Coronary artery (tissue), 2 donors: ENCODE results near the gene ELP5.
A peak's percentile ranks its signal among the peaks of the same experiment; 100 is the strongest.

Experiments used
- DNase-seq: peaks from one replicate; pipeline ENCODE4 v3.0.0-alpha.2; 2017; ENCODE audit warnings: low spot score
- H3K27ac ChIP-seq, 2 donors: fragments of 200-600 bp; sonication (generic); one replicate each; pipeline ENCODE4 v1.5.1; 2016 to 2019
- H3K4me3 ChIP-seq: fragments of 200-600 bp; sonication (generic); 2 replicates; pipeline ENCODE4 v1.5.1; 2016; ENCODE audit warnings: mild to moderate bottlenecking, moderate library complexity
- CTCF ChIP-seq: fragments of 200-600 bp; sonication (generic); IDR thresholded peaks from one replicate; pipeline ENCODE4 v1.5.1; 2019; ENCODE audit warnings: antibody characterized with exemption

ELP5 gene

GRCh38 chr17:7241783-7242716 lies 10.0 kb upstream of the ELP5 start, which contains the start of gene GABARAP:
GABARAP (minus strand) TSS chr17:7242449; CDS start chr17:7242330, 119 bp downstream.
- peak within 1 kb of the TSS; percentile 98 for H3K4me3 ChIP-seq
- DNase-seq = peak; percentile 95
- peak within 1 kb of the TSS; percentile 99 to 100 for H3K27ac ChIP-seq
- TF ChIP-seq CTCF = no peak

GRCh38 chr17:7242717-7243452 lies 9.1 kb upstream of the ELP5 start:
- H3K27ac ChIP-seq = peak overlapping the region; percentile 99 to 100
- H3K4me3 ChIP-seq = peak overlapping the region; percentile 98

GRCh38 chr17:7243453-7243729 lies 8.6 kb upstream of the ELP5 start:
- TF ChIP-seq CTCF = no peak

More at GRCh38 chr17:7242717-7243452, 9.1 kb upstream of the ELP5 start:
- TF ChIP-seq CTCF = no peak
- peak; percentile 96 for DNase-seq

GRCh38 chr17:7243838-7244237 lies 8.2 kb upstream of the ELP5 start:
- peak overlapping the region; percentile 99 to 100 for H3K27ac ChIP-seq
- H3K4me3 ChIP-seq = peak overlapping the region; percentile 98
- peak; percentile 68 for DNase-seq

More at GRCh38 chr17:7243453-7243729, 8.6 kb upstream of the ELP5 start:
- peak overlapping the region; percentile 99 to 100 for H3K27ac ChIP-seq
- H3K4me3 ChIP-seq = peak overlapping the region; percentile 98
- DNase-seq = no peak

GRCh38 chr17:7246779-7247178 lies 5.2 kb upstream of the ELP5 start:
- DNase-seq = peak; percentile 65
- TF ChIP-seq CTCF = no peak
- Histone ChIP-seq H3K4me3 (no peak overlapping the region), H3K27ac (no peak overlapping the region)

- H3K27ac ChIP-seq = no peak overlapping the region
- no peak for TF ChIP-seq CTCF
- H3K4me3 ChIP-seq = no peak overlapping the region
- DNase-seq = no peak
Observed at GRCh38 chr17:7248796-7249195, 3.2 kb upstream of the ELP5 start.

GRCh38 chr17:7249214-7249613 lies 2.8 kb upstream of the ELP5 start:
- no peak for DNase-seq
- TF ChIP-seq CTCF = no peak
- H3K27ac ChIP-seq = no peak overlapping the region
- H3K4me3 ChIP-seq = no peak overlapping the region
